ENCODE measurements around the gene WDR33.

Gene WDR33

GRCh38 chr2:127713562-127713961 is 97.4 kb downstream of the WDR33 start:
- DNase-seq = no peak

GRCh38 chr2:127712999-127713398 is 98.0 kb downstream of the WDR33 start:
- no peak for DNase-seq

- no peak for DNase-seq
Measured at GRCh38 chr2:127709336-127709735, 101.6 kb downstream of the WDR33 start.

- DNase-seq = no peak
Measured at GRCh38 chr2:127707890-127708648, 102.9 kb downstream of the WDR33 start.

GRCh38 chr2:127706215-127706990 is 104.6 kb downstream of the WDR33 start:
- DNase-seq = no peak

- no peak for DNase-seq
Measured at GRCh38 chr2:127705391-127706065, 105.4 kb downstream of the WDR33 start.

- no peak for DNase-seq
Measured at GRCh38 chr2:127704641-127705390, 106.2 kb downstream of the WDR33 start.

GRCh38 chr2:127703282-127703681 is 107.7 kb downstream of the WDR33 start:
- DNase-seq = no peak

GRCh38 chr2:127702395-127703009 is 108.5 kb downstream of the WDR33 start:
- no peak for DNase-seq

- DNase-seq = peak; percentile 60
Measured at GRCh38 chr2:127701651-127702394, 109.1 kb downstream of the WDR33 start.

GRCh38 chr2:127701193-127701650 is 109.7 kb downstream of the WDR33 start, which contains the start of gene SFT2D3:
SFT2D3 (plus strand) TSS chr2:127701497; CDS start chr2:127701529, 32 bp downstream.
- peak; percentile 90 for DNase-seq

GRCh38 chr2:127700527-127701192 is 110.3 kb downstream of the WDR33 start:
- no peak for DNase-seq

- no peak for DNase-seq
Measured at GRCh38 chr2:127698553-127699355, 112.2 kb downstream of the WDR33 start.

- DNase-seq = no peak
Measured at GRCh38 chr2:127697482-127698180, 113.3 kb downstream of the WDR33 start.

- peak; percentile 71 for DNase-seq
Measured at GRCh38 chr2:127695491-127696472, 115.2 kb downstream of the WDR33 start.

- peak; percentile 38 for DNase-seq
Measured at GRCh38 chr2:127694986-127695385, 116.0 kb downstream of the WDR33 start.

- no peak for DNase-seq
Measured at GRCh38 chr2:127690696-127691095, 120.3 kb downstream of the WDR33 start.

- DNase-seq = no peak
Measured at GRCh38 chr2:127688405-127688804, 122.6 kb downstream of the WDR33 start.

All from HCEC 1CT (cell line).